ENCODE results near the gene ALK.

ALK gene

DNA sequence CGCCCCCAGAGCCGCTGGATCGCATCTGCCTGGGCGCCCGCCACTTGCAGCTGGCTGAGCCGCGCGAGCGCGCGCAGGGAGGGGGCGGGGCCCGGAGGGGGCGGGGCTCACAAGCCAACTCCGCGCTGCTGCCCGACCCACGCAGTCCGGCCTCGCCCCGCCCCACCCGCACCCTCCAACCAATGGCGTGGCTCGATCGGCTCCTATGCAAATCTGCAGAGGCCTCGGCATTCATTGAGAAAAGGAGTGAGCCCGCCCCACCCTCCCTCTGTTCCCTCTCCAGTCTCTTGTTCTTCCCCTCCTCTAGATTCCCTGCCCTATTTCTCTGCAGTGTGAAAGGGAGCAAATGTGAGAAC is at the start of gene ALK:
TSS of gene ALK (minus strand) at position 27 of the 356 bp plus-strand sequence. CDS start 927 bp downstream, outside the sequence.
- DNase-seq = peak; percentile 80 to 96 (median 90)
- intact Hi-C loops (cut with DNase I) = loop anchor here (10.0 kb wide), 1 partner anchor 103 kb away; no protein-coding TSS in a partner anchor

DNA sequence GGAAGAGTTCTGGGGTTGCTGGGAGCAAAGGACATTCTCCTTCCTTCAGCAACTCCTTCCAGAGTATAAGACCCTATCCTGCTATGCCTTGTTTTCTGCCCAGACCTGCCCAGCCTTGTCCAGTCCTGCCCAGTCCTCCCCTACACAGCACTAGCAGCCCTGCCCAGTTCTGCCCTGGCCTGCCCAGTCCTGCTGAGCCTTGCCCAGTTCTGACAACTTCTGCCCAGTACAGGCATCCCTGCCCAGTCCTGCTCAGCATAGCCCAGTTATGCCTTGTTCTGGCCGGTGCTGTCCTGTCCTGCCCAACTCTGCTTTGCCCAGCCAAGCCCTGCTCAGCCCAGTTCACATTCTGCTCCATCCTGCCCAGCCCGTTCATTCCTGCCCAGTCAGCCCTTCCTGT is 44.9 kb upstream of the ALK start:
- DNase-seq = peak in 1 of 42 donors; percentile 1
- intact Hi-C loops (cut with DNase I) = no loop called here

DNA sequence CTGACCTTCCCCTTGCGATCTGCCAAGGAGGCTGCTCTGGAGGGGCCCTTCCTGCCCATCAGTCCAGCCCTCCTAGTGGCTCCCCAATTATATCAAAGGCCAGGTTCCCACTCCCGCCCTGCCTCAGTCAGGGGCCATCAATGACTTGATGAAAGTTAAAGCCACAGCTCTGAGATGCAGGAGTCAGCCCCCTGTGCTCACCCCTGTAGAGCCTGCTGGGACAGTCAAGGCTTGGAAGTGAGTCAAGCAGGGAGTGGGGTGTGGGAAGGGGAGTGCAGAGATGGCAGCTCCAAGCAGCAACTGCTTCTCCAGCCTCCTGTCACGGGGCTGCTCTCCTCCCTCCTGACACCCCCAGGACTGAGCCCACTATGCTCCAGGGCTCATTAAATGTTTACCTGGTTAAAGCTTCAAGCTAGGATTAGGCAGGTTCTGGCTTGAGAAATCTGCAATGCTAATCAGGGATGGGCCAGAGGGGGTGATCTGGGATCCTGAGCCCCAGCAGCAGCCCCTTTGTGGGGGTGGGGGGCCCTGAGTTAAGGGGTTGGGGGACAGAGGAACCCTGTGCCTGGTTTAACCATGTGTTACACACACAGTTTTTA is 42.7 kb upstream of the ALK start:
- no peak for DNase-seq
- intact Hi-C loops (cut with DNase I) = no loop called here

DNA sequence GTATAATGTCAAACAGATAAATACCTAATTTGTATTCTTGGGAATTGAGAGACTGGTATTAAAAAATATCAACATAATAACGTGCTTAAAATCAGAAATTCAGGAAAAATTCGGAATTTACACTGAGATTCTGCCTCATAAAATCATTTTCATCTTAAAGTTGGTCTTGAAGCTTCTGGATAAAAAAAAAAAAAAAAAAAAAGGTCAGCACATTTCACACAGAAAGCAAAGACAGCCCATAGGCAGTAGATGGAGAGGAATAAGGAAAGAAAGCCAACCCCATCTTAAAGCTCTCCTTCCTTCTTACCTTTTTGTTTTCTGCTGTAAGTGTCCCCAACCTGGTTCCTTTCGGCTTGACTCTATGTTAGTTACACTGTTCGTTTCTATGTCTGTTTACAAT is 41.5 kb upstream of the ALK start:
- intact Hi-C loops (cut with DNase I) = no loop called here
- DNase-seq = no peak

DNA sequence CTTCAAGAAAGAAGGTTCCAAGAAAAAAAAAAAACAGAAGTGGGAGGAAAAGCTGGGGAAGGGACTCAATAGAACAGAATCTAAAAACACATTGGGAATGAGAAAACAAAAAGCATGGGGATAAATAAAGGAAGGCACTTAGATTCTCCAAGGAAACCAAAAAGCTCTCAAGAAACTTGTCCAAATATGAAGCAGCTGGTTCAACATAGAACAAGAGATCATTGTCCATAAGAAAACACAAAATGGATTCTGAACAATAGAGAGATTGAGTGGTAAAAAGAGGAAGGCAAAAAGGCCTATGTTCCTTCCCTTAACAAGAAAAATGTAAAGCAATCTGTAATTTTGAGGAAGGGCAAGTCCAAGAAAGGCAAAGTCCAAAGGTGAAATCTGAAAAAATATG is 32.9 kb upstream of the ALK start:
- no peak for DNase-seq
- intact Hi-C loops (cut with DNase I) = no loop called here

DNA sequence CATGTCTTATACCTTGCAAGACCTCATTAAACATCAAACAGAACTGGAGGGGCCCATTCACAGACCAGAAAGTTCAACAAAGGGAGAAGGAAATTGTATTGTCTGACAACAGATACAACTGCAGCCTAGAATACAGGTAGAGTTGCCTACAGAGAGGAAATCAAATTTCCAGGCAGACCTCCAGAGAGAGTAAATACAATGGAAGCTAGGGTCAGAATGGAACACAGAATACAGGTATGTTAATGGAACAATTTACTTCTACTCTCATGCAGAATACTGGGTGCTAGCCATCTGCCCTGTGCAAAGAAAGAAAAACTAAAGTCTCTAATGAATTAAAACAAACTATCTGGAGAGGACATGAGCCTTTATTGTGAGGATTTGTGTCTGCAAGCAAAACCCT is 31.6 kb upstream of the ALK start:
- DNase-seq = no peak
- intact Hi-C loops (cut with DNase I) = no loop called here

DNA sequence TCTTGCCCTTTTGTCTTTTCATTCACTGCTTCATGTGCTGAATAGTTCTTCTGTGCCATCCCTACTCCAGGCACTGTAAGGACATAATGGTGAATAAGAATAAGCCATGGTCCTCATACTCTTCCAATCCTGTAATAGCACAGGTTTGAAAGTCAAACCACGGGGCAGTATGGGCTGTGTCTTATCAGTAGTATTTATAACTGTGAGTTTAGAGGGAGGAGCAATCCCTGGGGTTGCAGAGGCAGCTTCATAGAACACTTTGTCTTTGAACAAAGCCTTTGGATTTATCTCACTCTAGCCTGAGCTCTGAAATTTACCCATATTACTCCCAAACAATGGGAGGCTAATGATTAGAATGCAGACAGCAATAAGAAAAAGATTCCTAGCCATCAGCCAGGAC is 30.2 kb upstream of the ALK start:
- intact Hi-C loops (cut with DNase I) = no loop called here
- peak in 1 of 42 donors; percentile 10 for DNase-seq

DNA sequence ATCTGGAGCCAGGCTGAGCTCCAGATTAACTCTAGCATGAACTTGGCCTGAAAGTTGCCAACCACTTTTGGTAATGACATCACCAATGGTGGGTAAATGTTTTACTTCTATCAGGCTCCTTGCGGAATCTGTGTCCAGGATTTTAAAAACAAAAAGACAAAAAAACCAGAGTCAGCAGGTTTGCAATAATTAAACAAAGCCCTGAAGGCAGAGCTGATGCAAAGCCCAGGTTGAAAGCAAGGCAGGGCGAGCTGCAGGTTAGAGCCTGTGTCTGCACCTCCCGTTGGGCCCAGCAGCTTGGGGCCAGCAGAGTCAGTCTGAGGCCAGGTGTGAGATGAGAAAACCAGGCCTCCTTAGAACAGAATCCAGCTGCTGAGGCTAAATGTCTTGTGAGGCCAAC is 29.1 kb upstream of the ALK start:
- intact Hi-C loops (cut with DNase I) = no loop called here
- DNase-seq = no peak

DNA sequence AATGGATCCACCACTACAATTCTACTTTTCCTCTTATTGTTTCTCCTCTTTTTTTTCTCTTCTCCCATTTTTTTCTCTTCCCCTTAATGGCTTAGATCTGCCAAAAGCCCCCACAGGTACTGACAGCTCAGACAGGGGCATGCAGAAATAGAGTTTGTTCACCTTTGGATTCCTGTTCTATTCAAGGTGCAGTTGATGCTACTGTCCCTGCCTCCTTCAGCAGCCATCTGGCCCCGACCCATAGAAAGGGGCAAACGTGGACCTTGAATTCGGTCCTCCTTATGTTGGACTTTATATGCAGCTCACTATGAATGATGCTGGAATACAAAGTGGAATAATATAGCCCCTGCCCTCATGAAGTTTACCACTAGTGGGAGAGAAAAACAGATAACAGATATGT is 27.7 kb upstream of the ALK start:
- no peak for DNase-seq
- intact Hi-C loops (cut with DNase I) = no loop called here

DNA sequence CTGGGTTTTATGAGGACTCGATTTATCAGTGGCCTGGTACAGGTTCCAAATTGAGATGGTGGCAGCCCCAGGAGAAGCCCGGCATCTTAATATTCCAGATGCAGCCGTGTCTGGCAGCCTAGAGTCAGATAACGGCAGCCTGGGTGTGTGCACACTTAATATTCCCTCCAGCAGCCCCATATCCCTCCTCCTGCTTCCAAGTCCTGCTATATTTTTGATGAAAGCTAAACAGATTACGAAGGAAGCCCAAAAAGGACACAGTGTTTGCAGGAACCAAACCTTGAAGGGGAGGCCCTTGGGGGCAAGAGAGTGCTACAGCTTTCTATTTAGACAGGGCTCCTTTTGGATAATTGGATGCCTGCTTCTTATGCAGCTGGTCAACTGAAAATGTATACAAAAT is 25.1 kb upstream of the ALK start:
- intact Hi-C loops (cut with DNase I) = no loop called here
- DNase-seq = no peak

DNA sequence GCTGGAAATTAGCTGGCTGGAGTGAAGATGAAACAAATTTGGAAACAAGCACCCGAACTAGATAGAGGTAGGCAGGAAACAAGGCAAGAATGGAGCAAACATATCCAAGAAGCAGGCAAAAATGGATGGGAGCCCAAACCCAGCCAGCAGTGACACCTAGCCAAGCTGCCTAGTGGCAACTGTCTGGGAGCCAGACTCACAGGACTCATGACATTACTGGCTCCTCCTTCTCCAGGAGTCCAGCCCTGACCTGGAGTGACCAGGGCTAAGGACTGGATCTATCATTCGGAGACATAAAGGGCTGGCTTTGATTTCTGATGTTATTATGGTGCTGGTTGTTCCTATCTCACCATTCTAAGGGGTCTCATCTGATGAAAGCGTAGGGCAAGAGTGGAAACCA is 21.3 kb upstream of the ALK start:
- DNase-seq = no peak
- intact Hi-C loops (cut with DNase I) = no loop called here

DNA sequence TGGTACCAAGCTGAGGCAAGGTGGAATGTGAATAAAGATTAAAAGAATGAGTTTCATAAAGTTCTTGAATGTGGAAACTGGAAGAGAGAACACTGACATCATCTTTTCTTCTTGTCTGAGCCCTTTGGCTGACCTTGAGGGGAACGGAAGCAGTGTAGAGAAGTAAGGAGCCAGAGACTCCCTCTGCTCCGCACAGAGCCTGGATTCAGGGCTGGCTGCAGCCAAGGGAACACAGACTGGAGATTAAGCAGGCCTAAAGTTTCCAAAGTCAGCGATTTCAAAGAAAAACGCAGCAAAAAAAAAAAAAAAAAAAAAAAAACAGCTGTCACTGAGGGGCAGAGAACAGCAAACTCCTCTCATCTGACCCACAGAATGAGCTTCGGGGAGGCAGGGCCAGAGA is 19.3 kb upstream of the ALK start:
- peak in 9 of 42 donors; percentile 12 to 63 (median 18) for DNase-seq

DNA sequence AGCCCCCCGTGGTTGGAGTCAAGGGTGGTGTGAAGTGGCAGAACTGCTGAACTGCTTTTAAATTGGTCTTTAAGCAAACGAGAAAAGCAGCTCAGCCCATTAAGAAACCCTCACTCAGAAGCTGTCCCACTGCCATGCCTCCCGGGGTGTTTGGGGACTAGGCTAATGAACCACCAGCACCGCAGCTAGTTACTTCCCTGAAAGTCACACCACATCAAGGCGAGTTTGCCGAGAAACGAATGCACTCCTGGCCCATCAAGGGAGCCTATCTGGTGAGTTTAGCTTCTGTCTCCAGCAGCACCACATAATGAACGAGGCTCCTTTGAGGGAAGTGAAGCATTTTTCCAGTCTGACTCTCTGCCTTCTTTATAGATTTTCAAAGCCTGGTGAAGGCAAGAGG is 14.6 kb upstream of the ALK start:
- intact Hi-C loops (cut with DNase I) = no loop called here
- DNase-seq = no peak

More for the DNA sequence above, 19.3 kb upstream of the ALK start:
- intact Hi-C loops (cut with DNase I) = no loop called here

DNA sequence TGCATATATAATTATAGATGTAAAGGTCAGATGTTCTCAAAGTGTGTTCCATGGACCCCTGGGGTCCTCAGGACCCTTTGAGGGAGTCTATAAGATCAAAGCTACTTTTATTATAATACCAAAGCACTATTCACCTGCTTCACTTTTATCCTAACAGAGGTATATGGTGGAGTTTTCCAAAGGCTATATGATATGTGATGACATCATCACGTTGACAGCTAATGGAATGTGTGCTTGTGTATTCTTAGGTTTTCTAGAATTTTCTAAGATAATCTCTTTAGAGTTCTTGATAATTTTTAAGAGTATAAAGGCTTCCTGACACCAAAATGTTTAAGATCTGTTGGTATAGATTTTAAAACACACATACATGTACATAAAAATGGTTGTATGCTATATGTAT is 10.4 kb upstream of the ALK start:
- intact Hi-C loops (cut with DNase I) = no loop called here
- no peak for DNase-seq

DNA sequence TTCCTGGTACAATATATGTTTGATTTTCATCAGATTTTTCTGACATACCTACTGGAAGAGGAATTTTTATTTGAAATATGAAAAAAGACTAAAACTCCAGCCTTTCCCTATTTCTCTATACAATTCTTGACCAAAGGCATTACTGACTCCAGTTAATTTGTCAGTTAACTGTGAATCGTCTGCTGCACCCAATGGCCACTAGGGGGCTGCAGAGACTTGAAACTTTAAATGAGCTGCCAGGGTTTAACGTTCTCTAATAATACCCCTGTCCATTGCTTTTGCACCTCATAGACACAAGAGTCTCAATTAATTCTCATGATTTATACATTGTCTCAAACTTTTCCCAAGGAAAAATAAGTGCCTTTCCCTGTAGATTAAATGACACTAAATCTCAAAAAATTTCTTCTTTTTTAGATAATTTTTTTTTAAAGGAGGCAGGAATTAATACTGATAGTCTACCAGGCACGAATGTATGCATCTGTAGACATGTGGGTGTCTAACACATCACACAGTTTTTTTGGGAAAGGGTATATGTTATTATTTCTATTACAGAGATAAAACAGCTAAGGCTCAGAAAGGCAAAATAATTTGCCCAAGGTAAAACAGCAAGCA is 1.8 kb upstream of the ALK start:
- DNase-seq = peak; percentile 26 to 87 (median 71)
- intact Hi-C loops (cut with DNase I) = loop anchor here (10.0 kb wide), 1 partner anchor 102 kb away; no protein-coding TSS in a partner anchor

DNA sequence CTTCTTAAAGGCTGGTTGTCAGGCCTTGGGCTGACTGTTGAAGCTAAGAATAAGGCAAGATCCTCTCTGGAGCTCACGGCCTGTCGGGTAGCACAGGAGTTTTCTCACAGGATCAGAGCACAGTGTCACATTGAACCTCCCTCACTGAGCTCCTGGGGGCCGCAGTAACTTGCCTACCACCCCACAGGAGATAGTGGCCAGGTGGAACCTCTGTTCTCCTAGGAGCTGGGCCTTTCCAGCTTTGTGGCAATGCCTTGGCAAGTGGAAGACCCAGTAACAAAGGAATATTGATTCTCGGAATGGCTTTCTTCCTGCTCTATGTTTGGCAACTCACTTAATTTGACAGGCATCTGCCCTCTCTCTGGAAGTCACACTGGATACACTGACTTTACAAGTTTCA is 1.2 kb upstream of the ALK start:
- intact Hi-C loops (cut with DNase I) = loop anchor here (10.0 kb wide), 1 partner anchor 102 kb away; no protein-coding TSS in a partner anchor
- DNase-seq = no peak

DNA sequence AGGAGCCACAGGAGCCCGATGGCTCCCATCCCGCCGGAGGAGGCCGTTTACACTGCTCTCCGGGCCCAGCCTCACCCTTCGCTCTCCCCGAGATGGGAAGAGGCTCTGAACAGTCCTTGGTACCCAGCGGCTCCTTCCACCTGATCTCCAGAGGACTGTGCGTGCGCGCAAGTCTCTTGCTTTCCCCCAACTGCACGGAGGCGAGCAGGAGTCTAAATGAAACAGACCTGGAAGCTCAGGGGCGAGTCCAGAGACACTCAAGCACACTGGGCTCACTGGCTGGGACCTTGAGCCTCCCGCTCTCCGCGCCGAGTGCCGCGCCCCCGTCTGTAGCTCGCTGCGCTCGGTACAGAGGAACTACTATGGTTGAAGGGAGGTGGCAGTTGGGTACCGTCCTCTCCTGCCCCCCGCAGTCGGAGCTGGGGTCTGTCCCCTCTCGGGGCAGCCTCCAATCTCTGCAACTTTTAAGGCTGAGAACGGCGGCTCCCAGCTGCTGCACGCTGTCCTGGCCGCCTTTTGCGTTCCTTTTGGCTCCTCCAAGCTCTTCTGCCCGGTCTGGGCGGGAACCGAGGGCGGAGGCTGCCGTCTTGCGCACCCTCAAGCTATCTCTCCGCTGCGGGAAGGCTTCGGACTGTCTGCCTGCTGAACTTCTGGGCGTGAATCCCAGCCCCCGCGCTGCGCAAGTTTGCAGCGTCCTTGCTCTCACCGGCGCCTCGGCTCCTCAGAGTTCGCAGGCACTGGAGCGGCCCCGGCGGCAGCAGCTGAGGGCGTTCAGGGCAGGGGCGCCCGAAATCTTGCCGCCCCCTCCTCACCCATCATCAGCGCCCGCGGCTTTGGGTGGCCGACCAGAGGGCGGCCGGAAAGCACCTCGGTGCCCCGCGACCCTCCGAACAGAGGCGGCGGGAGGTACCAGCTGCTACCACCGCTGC is 491 bp downstream of the ALK start:
- DNase-seq = peak in 36 of 42 donors; percentile 3 to 48 (median 18)
- intact Hi-C loops (cut with DNase I) = loop anchor here (10.0 kb wide), 1 partner anchor 104 kb away; no protein-coding TSS in a partner anchor

DNA sequence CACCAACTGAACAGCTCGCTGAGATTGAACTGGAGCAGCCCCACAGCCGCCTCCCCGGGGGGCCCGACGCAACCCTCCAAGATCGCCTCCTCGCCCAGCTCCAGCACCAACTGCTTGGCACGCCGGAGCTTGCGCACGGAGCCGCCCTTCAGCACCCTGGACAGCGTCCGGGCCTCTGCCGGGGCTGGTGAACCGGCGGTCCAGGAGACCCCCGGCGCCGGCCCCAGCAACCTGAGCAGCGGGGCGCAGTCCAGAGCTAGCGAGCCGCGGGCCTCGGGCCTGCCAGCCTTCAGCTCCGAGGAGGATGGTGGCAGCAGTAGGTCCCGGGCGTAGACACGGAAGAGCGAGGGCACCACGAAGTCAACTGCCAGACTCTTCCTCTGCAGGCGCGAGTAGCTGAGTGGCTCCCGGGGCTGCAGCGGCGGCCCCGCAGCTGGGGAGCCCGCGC is 1.2 kb downstream of the ALK start:
- DNase-seq = peak; percentile 4 to 86 (median 61)
- intact Hi-C loops (cut with DNase I) = loop anchor here (10.0 kb wide), 1 partner anchor 105 kb away; no protein-coding TSS in a partner anchor

DNA sequence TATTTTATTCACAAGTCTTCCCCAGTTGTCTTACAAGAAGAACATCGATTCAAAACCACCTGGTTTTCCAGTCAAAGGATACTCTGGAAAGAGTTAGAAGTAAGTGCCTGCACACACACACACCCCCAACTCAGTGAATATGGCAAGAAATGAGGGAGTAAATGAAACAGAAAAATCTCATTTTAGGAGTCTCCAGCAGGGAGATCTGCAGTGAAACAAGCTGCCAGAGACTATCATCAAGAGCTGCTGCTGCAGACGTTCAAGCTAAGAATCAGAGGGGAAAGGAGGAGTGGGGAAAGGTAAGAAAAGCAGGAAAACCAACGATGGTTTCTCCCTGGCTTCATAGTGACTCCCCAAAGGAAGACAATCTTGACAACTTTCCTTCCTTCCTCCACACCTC is 2.4 kb downstream of the ALK start:
- intact Hi-C loops (cut with DNase I) = no loop called here
- no peak for DNase-seq

DNA sequence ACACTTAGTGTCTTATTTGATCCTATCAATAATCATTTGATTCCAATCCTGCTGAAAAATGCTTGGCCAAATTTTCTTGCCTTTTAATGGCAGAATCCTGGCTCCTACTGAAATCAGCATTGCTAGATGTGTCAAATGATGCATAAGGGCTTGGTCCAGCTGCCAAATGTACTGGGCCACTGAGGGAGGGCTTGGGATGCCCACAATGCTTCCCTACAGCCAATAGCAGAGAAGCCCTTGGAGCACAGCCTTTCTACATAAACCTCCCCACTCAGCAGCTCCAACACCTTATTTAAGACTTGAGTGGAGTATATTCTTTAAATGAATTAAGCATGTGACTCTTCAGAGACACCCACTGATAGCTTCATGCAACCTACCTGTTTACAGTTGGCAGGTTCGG is 3.6 kb downstream of the ALK start:
- no peak for DNase-seq
- intact Hi-C loops (cut with DNase I) = no loop called here
